Measurements from ENCODE around the gene NCKAP5. TPM values are rescaled to one million over a fixed set of nuclear protein-coding genes. Genes with fewer than 3 reads are reported as not detected.

Gene NCKAP5
- total RNA-seq, 1 donor from 2014 or later: 0.87 TPM

- Mint-ChIP-seq H3K9me3 (ENCODE audit: low read depth) (peaks cover 12% of the 10 kb centered on the region), H3K36me3 (ENCODE audit: low read depth) (no peaks in the 10 kb centered on the region), H3K27me3 (ENCODE audit: low read depth) (no peaks in the 10 kb centered on the region), H3K27ac (ENCODE audit: unreplicated experiment) (peak overlapping the region; percentile 33), H3K4me1 (ENCODE audit: low read depth) (peaks cover 10% of the 10 kb centered on the region), H3K4me3 (ENCODE audit: unreplicated experiment) (no peak overlapping the region)
- DNase-seq (ENCODE audit: low spot score): no peak
- no peak for TF ChIP-seq CTCF (IDR thresholded peaks at IDR 0.05)
Measured at GRCh38 chr2:133541376-133541775, 26.9 kb downstream of the NCKAP5 start.

GRCh38 chr2:133532919-133533318, 35.3 kb downstream of the NCKAP5 start:
- Mint-ChIP-seq H3K27me3 (ENCODE audit: low read depth) (peaks cover 2% of the 10 kb centered on the region), H3K36me3 (ENCODE audit: low read depth) (no peaks in the 10 kb centered on the region), H3K4me1 (ENCODE audit: low read depth) (no peaks in the 10 kb centered on the region), H3K27ac (ENCODE audit: unreplicated experiment) (no peak overlapping the region), H3K9me3 (ENCODE audit: low read depth) (peaks cover 16% of the 10 kb centered on the region), H3K4me3 (ENCODE audit: unreplicated experiment) (no peak overlapping the region)
- DNase-seq (ENCODE audit: low spot score): no peak
- no peak for TF ChIP-seq CTCF (IDR thresholded peaks at IDR 0.05)

- Mint-ChIP-seq H3K4me1 (ENCODE audit: low read depth) (no peaks in the 10 kb centered on the region), H3K27me3 (ENCODE audit: low read depth) (peaks cover 2% of the 10 kb centered on the region), H3K27ac (ENCODE audit: unreplicated experiment) (no peak overlapping the region), H3K36me3 (ENCODE audit: low read depth) (no peaks in the 10 kb centered on the region), H3K9me3 (ENCODE audit: low read depth) (peaks cover 8% of the 10 kb centered on the region), H3K4me3 (ENCODE audit: unreplicated experiment) (no peak overlapping the region)
- no peak for TF ChIP-seq CTCF (IDR thresholded peaks at IDR 0.05)
- no peak for DNase-seq (ENCODE audit: low spot score)
Measured at GRCh38 chr2:133531382-133531781, 36.9 kb downstream of the NCKAP5 start.

- Mint-ChIP-seq H3K4me3 (ENCODE audit: unreplicated experiment) (no peak overlapping the region), H3K36me3 (ENCODE audit: low read depth) (no peaks in the 10 kb centered on the region), H3K27me3 (ENCODE audit: low read depth) (peaks cover 2% of the 10 kb centered on the region), H3K9me3 (ENCODE audit: low read depth) (peaks cover under 1% of the 10 kb centered on the region), H3K27ac (ENCODE audit: unreplicated experiment) (no peak overlapping the region), H3K4me1 (ENCODE audit: low read depth) (no peaks in the 10 kb centered on the region)
- TF ChIP-seq CTCF (IDR thresholded peaks at IDR 0.05): no peak
- DNase-seq (ENCODE audit: low spot score): no peak
Measured at GRCh38 chr2:133530645-133531044, 37.6 kb downstream of the NCKAP5 start.

GRCh38 chr2:133526530-133527300, 41.5 kb downstream of the NCKAP5 start:
- no peak overlapping the region for H3K4me3 Mint-ChIP-seq (ENCODE audit: unreplicated experiment)
- H3K9me3 Mint-ChIP-seq (ENCODE audit: low read depth): no peaks in the 10 kb centered on the region
- DNase-seq (ENCODE audit: low spot score): no peak
- no peak for TF ChIP-seq CTCF (IDR thresholded peaks at IDR 0.05)
- H3K27ac Mint-ChIP-seq (ENCODE audit: unreplicated experiment): no peak overlapping the region
- H3K36me3 Mint-ChIP-seq (ENCODE audit: low read depth): no peaks in the 10 kb centered on the region
- H3K4me1 Mint-ChIP-seq (ENCODE audit: low read depth): no peaks in the 10 kb centered on the region
- H3K27me3 Mint-ChIP-seq (ENCODE audit: low read depth): peaks cover 2% of the 10 kb centered on the region

Data from chondrocyte (in vitro differentiated cells).